ENCODE results near the gene COL11A2.

- TF ChIP-seq FOXJ3 (CRISPR knock-in tag; IDR thresholded peaks at IDR 0.05; ENCODE audit: borderline replicate concordance), result no peak
- TF ChIP-seq E2F1 (CRISPR knock-in tag; IDR thresholded peaks at IDR 0.05), result no peak
- TF ChIP-seq ZBTB37 (CRISPR knock-in tag; IDR thresholded peaks at IDR 0.05), result no peak
- TF ChIP-seq ZXDC (CRISPR knock-in tag; IDR thresholded peaks at IDR 0.05), result no peak
- TF ChIP-seq SKIL (CRISPR knock-in tag; IDR thresholded peaks at IDR 0.05; ENCODE audit: borderline replicate concordance), result no peak
- no peak for TF ChIP-seq POLR2A (IDR thresholded peaks at IDR 0.05; ENCODE audit: insufficient read depth in 1 of 2, low read depth in 2 of 2, low read length in 2 of 2)
- no peak for TF ChIP-seq CTCF (CRISPR knock-in tag; IDR thresholded peaks at IDR 0.05)
- no peak for TF ChIP-seq EZH2 (conservative IDR thresholded peaks at IDR 0.05; ENCODE audit: low read depth, low read length)
- TF ChIP-seq EP300 (IDR thresholded peaks at IDR 0.05; ENCODE audit: low read depth in 2 of 2, low read length in 2 of 2), result no peak
- TF ChIP-seq EP300 (CRISPR knock-in tag; IDR thresholded peaks at IDR 0.05; ENCODE audit: borderline replicate concordance), result no peak
- no peak for TF ChIP-seq FIP1L1 (IDR thresholded peaks at IDR 0.05; ENCODE audit: borderline replicate concordance, insufficient read depth, low read depth, low read length)
- TF ChIP-seq MTF1 (CRISPR knock-in tag; IDR thresholded peaks at IDR 0.05), result no peak
Measured at GRCh38 chr6:33183071-33183683, 9.1 kb downstream of the COL11A2 start.
